ENCODE data around the gene SLC25A29. TPM values are rescaled to one million over a fixed set of nuclear protein-coding genes. Genes with fewer than 3 reads are reported as not detected.

The SLC25A29 gene
- total RNA-seq, 1 experiment from 2014 or later: 179 TPM

DNA sequence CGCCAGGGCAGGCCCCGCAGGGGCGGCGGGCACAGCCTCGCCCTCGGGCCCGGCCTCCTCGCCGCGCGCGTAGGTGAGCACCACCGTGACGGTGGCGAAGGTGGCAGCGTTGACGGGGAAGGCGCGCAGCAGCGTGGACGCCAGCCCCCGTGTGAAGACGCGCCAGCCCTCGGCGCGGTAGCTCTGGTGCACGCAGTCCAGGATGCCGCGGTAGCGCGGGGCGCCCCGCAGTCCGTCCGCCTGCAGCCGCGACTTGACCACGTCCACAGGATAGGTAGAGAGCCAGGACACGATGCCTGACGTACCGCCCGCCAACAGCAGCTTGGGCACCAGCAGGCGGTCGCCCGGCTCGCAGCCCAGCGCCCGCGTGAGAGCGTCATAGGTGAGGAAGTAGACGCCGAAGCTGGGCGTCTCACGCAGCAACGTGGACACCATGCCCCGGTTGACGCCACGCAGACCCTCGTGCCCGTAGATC lies 13.9 kb downstream of the SLC25A29 start (continued):
- TF ChIP-seq FOXP1 (CRISPR knock-in tag; IDR thresholded peaks at IDR 0.05; ENCODE audit: borderline replicate concordance): no peak
- TF ChIP-seq JUN (CRISPR knock-in tag; IDR thresholded peaks at IDR 0.05): no peak
- TF ChIP-seq ZMAT4 (CRISPR knock-in tag; IDR thresholded peaks at IDR 0.05): no peak
- no peak for TF ChIP-seq ATF1 (CRISPR knock-in tag; IDR thresholded peaks at IDR 0.05)

DNA sequence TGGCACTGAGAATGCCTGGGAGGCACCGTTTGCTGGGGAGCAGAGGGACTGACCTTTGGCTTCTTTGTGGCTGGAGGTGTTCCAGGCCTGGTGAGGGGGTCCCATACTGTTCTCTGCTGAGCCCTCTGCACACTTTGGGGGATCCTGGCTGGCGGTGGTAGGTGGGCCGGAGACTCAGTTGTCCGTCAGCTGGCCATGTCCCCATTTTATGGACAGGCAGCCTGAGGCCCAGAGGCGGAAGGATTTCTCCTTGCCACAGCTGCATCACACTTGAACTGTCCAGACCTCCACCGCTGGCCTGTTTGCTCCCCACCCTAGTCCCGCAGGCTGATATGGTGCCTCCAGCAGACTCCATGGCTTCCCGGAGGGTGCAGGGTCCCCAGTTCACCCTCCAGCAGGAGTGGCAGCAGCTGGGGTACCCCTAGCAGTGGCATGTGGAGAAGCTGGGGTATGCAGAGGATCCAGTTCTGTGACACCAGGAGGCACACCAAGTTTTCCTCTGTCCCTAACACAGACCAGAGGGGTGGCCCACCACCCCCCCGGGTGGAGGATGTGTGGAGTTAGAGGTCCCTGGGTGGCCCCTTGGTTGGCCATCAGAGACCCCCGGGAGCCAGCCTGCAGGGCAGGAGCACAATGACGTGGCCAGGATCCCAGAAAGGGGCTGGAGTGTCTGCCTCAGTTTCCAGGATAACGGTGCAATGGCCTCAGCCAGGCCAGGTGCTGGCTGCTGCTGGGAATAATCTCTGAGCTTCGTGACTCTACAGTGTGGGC lies 14.8 kb downstream of the SLC25A29 start:
- ChIA-PET CTCF (interaction anchor here (1.4 to 1.5 kb wide), 2 partner anchors 10 to 12 kb away, joined by 4 to 8 read pairs; no protein-coding TSS in a partner anchor), POLR2A (no interaction called here)
- Mint-ChIP-seq H3K27ac (no peak overlapping the region), H3K36me3 (peaks cover 9% of the 10 kb centered on the region; the same call in 1 of the 2 replicates), H3K4me3 (no peak overlapping the region), H3K9me3 (no peaks in the 10 kb centered on the region), H3K4me1 (peaks cover 16% of the 10 kb centered on the region), H3K27me3 (ENCODE audit: low read depth) (no peaks in the 10 kb centered on the region)
- ATAC-seq (no peak), DNase-seq (ENCODE audit: low spot score) (peak; percentile 3)
- TF ChIP-seq CTCF (IDR thresholded peaks at IDR 0.05) (no peak), ATF1 (CRISPR knock-in tag; IDR thresholded peaks at IDR 0.05) (no peak), JAZF1 (CRISPR knock-in tag; IDR thresholded peaks at IDR 0.05) (no peak), TP53 (CRISPR knock-in tag; IDR thresholded peaks at IDR 0.05) (no peak), RELA (CRISPR knock-in tag; IDR thresholded peaks at IDR 0.05; ENCODE audit: borderline replicate concordance) (no peak), SMAD3 (CRISPR knock-in tag; IDR thresholded peaks at IDR 0.05; ENCODE audit: borderline replicate concordance) (no peak), NFE2L1 (CRISPR knock-in tag; IDR thresholded peaks at IDR 0.05) (no peak), HMGXB4 (CRISPR knock-in tag; IDR thresholded peaks at IDR 0.05) (no peak)
- TF ChIP-seq, protein P1, sequence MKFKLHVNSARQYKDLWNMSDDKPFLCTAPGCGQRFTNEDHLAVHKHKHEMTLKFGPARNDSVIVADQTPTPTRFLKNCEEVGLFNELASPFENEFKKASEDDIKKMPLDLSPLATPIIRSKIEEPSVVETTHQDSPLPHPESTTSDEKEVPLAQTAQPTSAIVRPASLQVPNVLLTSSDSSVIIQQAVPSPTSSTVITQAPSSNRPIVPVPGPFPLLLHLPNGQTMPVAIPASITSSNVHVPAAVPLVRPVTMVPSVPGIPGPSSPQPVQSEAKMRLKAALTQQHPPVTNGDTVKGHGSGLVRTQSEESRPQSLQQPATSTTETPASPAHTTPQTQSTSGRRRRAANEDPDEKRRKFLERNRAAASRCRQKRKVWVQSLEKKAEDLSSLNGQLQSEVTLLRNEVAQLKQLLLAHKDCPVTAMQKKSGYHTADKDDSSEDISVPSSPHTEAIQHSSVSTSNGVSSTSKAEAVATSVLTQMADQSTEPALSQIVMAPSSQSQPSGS (CRISPR knock-in tag; IDR thresholded peaks at IDR 0.05; ENCODE audit: borderline replicate concordance, low read depth): no peak

GRCh38 chr14:100290607-100291304 lies 15.5 kb downstream of the SLC25A29 start:
- Mint-ChIP-seq H3K9me3 (no peaks in the 10 kb centered on the region), H3K36me3 (peaks cover 4% of the 10 kb centered on the region; the same call in 1 of the 2 replicates), H3K4me3 (no peak overlapping the region), H3K4me1 (peaks cover 19% of the 10 kb centered on the region), H3K27ac (no peak overlapping the region), H3K27me3 (ENCODE audit: low read depth) (no peaks in the 10 kb centered on the region)
- DNase-seq (ENCODE audit: low spot score) (peak; percentile 5), ATAC-seq (no peak)
- CTCF ChIA-PET: interaction anchor here (0.9 to 1.7 kb wide), 8 partner anchors 10 to 92 kb away, joined by 3 to 8 read pairs (median 4); no protein-coding TSS in a partner anchor
- POLR2A ChIA-PET: no interaction called here
- TF ChIP-seq E2F5 (CRISPR knock-in tag; IDR thresholded peaks at IDR 0.05): no peak
- TF ChIP-seq, protein P2, sequence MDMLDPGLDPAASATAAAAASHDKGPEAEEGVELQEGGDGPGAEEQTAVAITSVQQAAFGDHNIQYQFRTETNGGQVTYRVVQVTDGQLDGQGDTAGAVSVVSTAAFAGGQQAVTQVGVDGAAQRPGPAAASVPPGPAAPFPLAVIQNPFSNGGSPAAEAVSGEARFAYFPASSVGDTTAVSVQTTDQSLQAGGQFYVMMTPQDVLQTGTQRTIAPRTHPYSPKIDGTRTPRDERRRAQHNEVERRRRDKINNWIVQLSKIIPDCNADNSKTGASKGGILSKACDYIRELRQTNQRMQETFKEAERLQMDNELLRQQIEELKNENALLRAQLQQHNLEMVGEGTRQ (CRISPR knock-in tag; IDR thresholded peaks at IDR 0.05): peak; percentile 11; the same call in 1 of the 2 replicates
- TF ChIP-seq GABPB1 (CRISPR knock-in tag; IDR thresholded peaks at IDR 0.05): 0 out of 2 replicates have a peak, but pooled peaks have one; percentile 24
